GM23248 (cell line): Measurements from ENCODE around the gene CNTNAP5.

Source experiments
- EZH2 ChIP-seq: fragments of 200-600 bp; sonication (generic); IDR thresholded peaks from 2 replicates; pipeline ENCODE4 v1.6.1; 2018; ENCODE audit warnings: antibody characterized with exemption, mild to moderate bottlenecking; ENCODE audit not compliant: insufficient read depth, poor library complexity, severe bottlenecking
- EZH2phosphoT487 ChIP-seq: fragments of 200-600 bp; sonication (generic); IDR thresholded peaks from 2 replicates; pipeline ENCODE4 v1.6.1; 2018; ENCODE audit warnings: antibody characterized with exemption, moderate library complexity, mild to moderate bottlenecking, low read depth; ENCODE audit not compliant: insufficient read depth

DNA sequence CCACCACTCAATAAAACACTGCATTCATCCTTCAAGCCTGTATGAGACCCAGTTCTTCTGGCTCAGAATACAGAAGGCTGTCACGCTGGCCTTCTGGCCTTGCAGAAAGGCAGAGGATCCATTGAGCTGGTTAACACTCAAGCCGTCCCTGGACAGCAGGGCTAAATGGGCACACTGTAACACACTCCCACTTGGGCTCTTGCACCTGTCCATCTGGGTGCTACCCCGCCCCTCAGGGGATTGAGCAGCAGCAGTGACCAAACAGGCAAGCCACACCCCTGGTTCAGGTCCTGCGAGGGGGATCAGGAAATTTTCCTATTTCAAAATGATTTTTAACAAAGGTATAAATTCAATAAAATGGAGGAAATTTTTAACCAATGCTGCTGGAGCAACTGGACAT is 936.0 kb downstream of the CNTNAP5 start:
- no peak for TF ChIP-seq EZH2
- TF ChIP-seq EZH2phosphoT487, result no peak
